ENCODE results near the gene CELSR2.

The CELSR2 gene

GRCh38 chr1:109238382-109238781 lies 11.0 kb upstream of the CELSR2 start:
- Mint-ChIP-seq H3K4me3 (no peak overlapping the region), H3K4me1 (ENCODE audit: low read depth in 2 of 2) (peaks cover 16 to 21% of the 10 kb centered on the region in 2 donors)
- DNase-seq, result no peak

GRCh38 chr1:109239047-109239408 lies 10.3 kb upstream of the CELSR2 start:
- DNase-seq, result no peak
- Mint-ChIP-seq H3K27ac (no peak overlapping the region), H3K27me3 (peaks cover under 1 to 11% of the 10 kb centered on the region in 2 donors), H3K36me3 (ENCODE audit: insufficient read depth) (peaks cover 44% of the 10 kb centered on the region), H3K4me1 (ENCODE audit: low read depth in 2 of 2) (peaks cover 16 to 21% of the 10 kb centered on the region in 2 donors), H3K4me3 (no peak overlapping the region), H3K9me3 (no peaks in the 10 kb centered on the region)
- ATAC-seq (replicated peaks), result no peak

More at GRCh38 chr1:109238382-109238781, 11.0 kb upstream of the CELSR2 start:
- Mint-ChIP-seq H3K36me3 (ENCODE audit: insufficient read depth) (peaks cover 50% of the 10 kb centered on the region), H3K27ac (peak overlapping the region; percentile 22 to 39), H3K27me3 (peaks cover 0 to 8% of the 10 kb centered on the region in 2 donors), H3K9me3 (no peaks in the 10 kb centered on the region)
- ATAC-seq (replicated peaks), result no peak

GRCh38 chr1:109239409-109240068 lies 9.8 kb upstream of the CELSR2 start:
- DNase-seq (no peak), ATAC-seq (replicated peaks) (peak; percentile 72)
- Mint-ChIP-seq H3K4me3 (no peak overlapping the region), H3K27ac (peak overlapping the region in 1 of 2 donors; percentile 76), H3K9me3 (no peaks in the 10 kb centered on the region), H3K4me1 (ENCODE audit: low read depth in 2 of 2) (peaks cover 16 to 21% of the 10 kb centered on the region in 2 donors), H3K36me3 (ENCODE audit: insufficient read depth) (peaks cover 39% of the 10 kb centered on the region), H3K27me3 (peaks cover 6 to 16% of the 10 kb centered on the region in 2 donors)

- peak overlapping the region in 1 of 2 donors; percentile 18 for H3K4me3 Mint-ChIP-seq
- peaks cover 16 to 21% of the 10 kb centered on the region in 2 donors for H3K4me1 Mint-ChIP-seq (ENCODE audit: low read depth in 2 of 2)
- DNase-seq (no peak), ATAC-seq (replicated peaks) (peak; percentile 32)
- H3K36me3 Mint-ChIP-seq (ENCODE audit: insufficient read depth), result peaks cover 32% of the 10 kb centered on the region
- peak overlapping the region in 1 of 2 donors; percentile 76 for H3K27ac Mint-ChIP-seq
- H3K9me3 Mint-ChIP-seq, result no peaks in the 10 kb centered on the region
- peaks cover 9 to 20% of the 10 kb centered on the region in 2 donors for H3K27me3 Mint-ChIP-seq
Measured at GRCh38 chr1:109240158-109241152, 8.9 kb upstream of the CELSR2 start.

- ATAC-seq (replicated peaks), result no peak
- H3K27me3 Mint-ChIP-seq, result peaks cover 9 to 23% of the 10 kb centered on the region in 2 donors
- no peaks in the 10 kb centered on the region for H3K9me3 Mint-ChIP-seq
- H3K36me3 Mint-ChIP-seq (ENCODE audit: insufficient read depth), result peaks cover 23% of the 10 kb centered on the region
- H3K4me3 Mint-ChIP-seq, result peak overlapping the region in 1 of 2 donors; percentile 48
- peak overlapping the region in 1 of 2 donors; percentile 68 for H3K27ac Mint-ChIP-seq
- DNase-seq, result no peak
- peaks cover 16 to 21% of the 10 kb centered on the region in 2 donors for H3K4me1 Mint-ChIP-seq (ENCODE audit: low read depth in 2 of 2)
Measured at GRCh38 chr1:109241344-109241743, 8.0 kb upstream of the CELSR2 start.

GRCh38 chr1:109241841-109242345 lies 7.4 kb upstream of the CELSR2 start:
- Mint-ChIP-seq H3K27ac (peak overlapping the region; percentile 36 to 68), H3K9me3 (no peaks in the 10 kb centered on the region), H3K4me1 (ENCODE audit: low read depth in 2 of 2) (peaks cover 16 to 21% of the 10 kb centered on the region in 2 donors), H3K27me3 (peaks cover 9 to 28% of the 10 kb centered on the region in 2 donors), H3K36me3 (ENCODE audit: insufficient read depth) (peaks cover 18% of the 10 kb centered on the region), H3K4me3 (peak overlapping the region in 1 of 2 donors; percentile 48)
- DNase-seq (no peak), ATAC-seq (replicated peaks) (no peak)

- Mint-ChIP-seq H3K9me3 (no peaks in the 10 kb centered on the region), H3K4me1 (ENCODE audit: low read depth in 2 of 2) (peaks cover 16 to 21% of the 10 kb centered on the region in 2 donors), H3K27me3 (peaks cover 9 to 33% of the 10 kb centered on the region in 2 donors), H3K36me3 (ENCODE audit: insufficient read depth) (peaks cover 13% of the 10 kb centered on the region), H3K4me3 (peak overlapping the region in 1 of 2 donors; percentile 48), H3K27ac (peak overlapping the region; percentile 36 to 68)
- ATAC-seq (replicated peaks), result no peak
- DNase-seq, result no peak
Measured at GRCh38 chr1:109242387-109242786, 7.0 kb upstream of the CELSR2 start.

- Mint-ChIP-seq H3K9me3 (no peaks in the 10 kb centered on the region), H3K36me3 (ENCODE audit: insufficient read depth) (peaks cover 6% of the 10 kb centered on the region), H3K4me3 (no peak overlapping the region), H3K27ac (no peak overlapping the region), H3K27me3 (peaks cover 9 to 41% of the 10 kb centered on the region in 2 donors), H3K4me1 (ENCODE audit: low read depth in 2 of 2) (peaks cover 16 to 21% of the 10 kb centered on the region in 2 donors)
- no peak for ATAC-seq (replicated peaks)
- no peak for DNase-seq
Measured at GRCh38 chr1:109243221-109243620, 6.1 kb upstream of the CELSR2 start.

GRCh38 chr1:109243860-109244552 lies 5.3 kb upstream of the CELSR2 start:
- Mint-ChIP-seq H3K4me3 (no peak overlapping the region), H3K27me3 (peaks cover 9 to 42% of the 10 kb centered on the region in 2 donors), H3K36me3 (ENCODE audit: insufficient read depth) (peaks cover 3% of the 10 kb centered on the region), H3K27ac (no peak overlapping the region), H3K9me3 (no peaks in the 10 kb centered on the region), H3K4me1 (ENCODE audit: low read depth in 2 of 2) (peaks cover 16 to 22% of the 10 kb centered on the region in 2 donors)
- no peak for DNase-seq
- no peak for ATAC-seq (replicated peaks)

- Mint-ChIP-seq H3K4me3 (no peak overlapping the region), H3K4me1 (ENCODE audit: low read depth in 2 of 2) (peaks cover 23 to 26% of the 10 kb centered on the region in 2 donors), H3K9me3 (no peaks in the 10 kb centered on the region), H3K27me3 (peaks cover 9 to 42% of the 10 kb centered on the region in 2 donors), H3K27ac (no peak overlapping the region), H3K36me3 (ENCODE audit: insufficient read depth) (no peaks in the 10 kb centered on the region)
- no peak for DNase-seq
- no peak for ATAC-seq (replicated peaks)
Measured at GRCh38 chr1:109246141-109246551, 3.2 kb upstream of the CELSR2 start.

- H3K27me3 Mint-ChIP-seq, result peaks cover 9 to 35% of the 10 kb centered on the region in 2 donors
- no peak overlapping the region for H3K27ac Mint-ChIP-seq
- no peaks in the 10 kb centered on the region for H3K36me3 Mint-ChIP-seq (ENCODE audit: insufficient read depth)
- no peak overlapping the region for H3K4me3 Mint-ChIP-seq
- ATAC-seq (replicated peaks) (no peak), DNase-seq (no peak)
- no peaks in the 10 kb centered on the region for H3K9me3 Mint-ChIP-seq
- H3K4me1 Mint-ChIP-seq (ENCODE audit: low read depth in 2 of 2), result peaks cover 9 to 22% of the 10 kb centered on the region in 2 donors
Measured at GRCh38 chr1:109247401-109248365, 1.7 kb upstream of the CELSR2 start.

- Mint-ChIP-seq H3K27ac (no peak overlapping the region), H3K27me3 (peaks cover 9 to 33% of the 10 kb centered on the region in 2 donors), H3K4me3 (no peak overlapping the region), H3K9me3 (no peaks in the 10 kb centered on the region), H3K36me3 (ENCODE audit: insufficient read depth) (no peaks in the 10 kb centered on the region), H3K4me1 (ENCODE audit: low read depth in 2 of 2) (peaks cover 7 to 25% of the 10 kb centered on the region in 2 donors)
- ATAC-seq (replicated peaks) (no peak), DNase-seq (no peak)
Measured at GRCh38 chr1:109248444-109248796, 919 bp upstream of the CELSR2 start.

All from effector memory CD8-positive, alpha-beta T cell (primary cell).